Activated CD8-positive, alpha-beta memory T cell treated with anti-CD3 and anti-CD28 coated beads, Interleukin-2, amount 50 U/mL, for 48 hours (primary cell): Measurements from ENCODE around the gene ALK.

Experiments used
- DNase-seq: peaks from one replicate; pipeline ENCODE4 v3.0.0-alpha.2; 2020

The ALK gene

GRCh38 chr2:29632018-29632417 is 289.4 kb downstream of the ALK start:
- no peak for DNase-seq

- no peak for DNase-seq
Observed at GRCh38 chr2:29629495-29629894, 291.9 kb downstream of the ALK start.

DNA sequence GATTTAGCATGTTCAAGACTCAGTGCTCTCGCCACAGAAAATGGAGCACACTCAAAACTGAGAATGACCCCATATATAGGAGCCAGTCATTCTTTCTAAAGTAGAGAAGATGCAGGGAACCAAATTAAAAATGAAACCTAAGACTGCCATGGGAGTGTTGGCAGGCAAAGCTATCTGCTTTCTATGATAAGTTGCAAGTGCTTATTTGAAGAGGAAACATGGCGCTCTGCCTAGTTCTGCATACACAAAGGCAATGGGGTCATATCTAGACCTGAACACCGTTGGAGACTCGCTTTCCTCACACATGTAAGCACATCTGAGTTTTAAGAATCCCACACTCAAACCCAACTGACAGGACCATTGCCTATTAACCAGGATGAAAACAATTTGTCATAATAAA is 292.5 kb downstream of the ALK start:
- no peak for DNase-seq

DNA sequence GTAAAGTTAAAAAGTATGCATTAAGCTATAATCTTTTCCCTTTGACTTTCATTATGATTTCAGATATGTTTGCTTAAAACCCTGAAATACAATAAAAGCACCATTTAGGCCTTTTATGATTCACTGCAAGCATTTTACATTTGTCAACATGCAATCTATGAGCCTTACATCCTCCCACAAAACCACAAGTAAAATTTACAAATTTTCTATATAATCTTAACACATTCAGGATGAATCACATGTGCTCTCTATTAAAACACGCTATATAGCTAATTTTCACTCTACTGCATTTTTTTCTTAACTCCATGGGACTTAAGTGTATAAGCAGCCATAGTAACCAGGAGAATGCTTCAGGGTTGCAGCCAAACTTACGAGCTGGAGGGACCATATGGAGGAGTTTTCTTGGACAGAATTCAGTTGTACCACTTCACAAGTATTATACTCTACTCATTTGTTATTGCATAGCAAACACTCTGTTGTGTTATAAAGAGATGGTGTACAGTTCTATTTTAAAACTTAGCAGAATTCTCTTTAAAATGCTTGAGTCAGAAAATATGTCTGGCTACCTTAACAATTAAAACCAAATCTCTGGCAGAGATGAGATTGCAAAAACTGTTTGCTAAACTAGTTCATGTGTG is 293.2 kb downstream of the ALK start:
- no peak for DNase-seq

DNA sequence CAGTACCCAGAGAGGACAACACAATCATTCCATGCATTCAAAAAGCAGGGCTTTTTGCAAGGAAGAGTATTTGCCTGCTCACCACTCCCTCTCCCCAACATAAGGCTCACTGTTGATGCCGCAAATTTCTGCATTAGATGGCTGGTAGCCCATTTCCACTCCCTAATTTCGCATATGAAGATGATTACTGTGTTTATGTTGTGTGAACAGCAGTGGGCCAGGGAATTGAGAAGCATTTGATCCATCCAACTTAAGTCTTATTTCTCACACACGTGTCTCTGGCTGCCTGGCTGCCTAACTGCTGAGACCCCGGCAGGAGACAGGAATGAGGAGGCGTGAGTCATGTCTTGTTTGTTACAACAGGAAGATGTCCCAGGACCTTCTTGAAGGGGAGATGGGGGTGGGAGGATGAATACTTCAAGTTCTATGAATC is 294.1 kb downstream of the ALK start:
- no peak for DNase-seq

DNA sequence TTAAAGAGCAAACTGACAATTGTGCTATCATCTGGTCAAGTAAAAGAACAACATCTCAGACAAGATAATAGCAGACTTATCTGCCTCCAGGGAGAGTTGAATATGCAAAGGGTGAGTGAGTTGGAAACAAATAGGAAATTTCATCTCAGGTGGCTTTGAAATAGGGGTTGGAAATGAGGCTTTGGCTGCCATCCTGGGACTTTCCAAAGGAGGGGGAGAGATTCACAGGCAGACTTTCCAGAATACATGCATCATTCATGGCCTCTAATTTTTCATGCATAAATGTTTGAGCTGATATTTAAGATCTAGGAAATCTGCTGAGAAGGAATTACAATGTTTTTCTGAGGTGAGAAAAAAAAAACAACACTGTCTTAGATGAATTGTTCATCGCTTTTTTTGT is 300.5 kb downstream of the ALK start:
- DNase-seq = no peak

- DNase-seq = no peak
Observed at GRCh38 chr2:29619689-29620088, 301.7 kb downstream of the ALK start.

- no peak for DNase-seq
Observed at GRCh38 chr2:29618024-29618423, 303.4 kb downstream of the ALK start.

- DNase-seq = no peak
Observed at GRCh38 chr2:29617351-29617750, 304.0 kb downstream of the ALK start.

DNA sequence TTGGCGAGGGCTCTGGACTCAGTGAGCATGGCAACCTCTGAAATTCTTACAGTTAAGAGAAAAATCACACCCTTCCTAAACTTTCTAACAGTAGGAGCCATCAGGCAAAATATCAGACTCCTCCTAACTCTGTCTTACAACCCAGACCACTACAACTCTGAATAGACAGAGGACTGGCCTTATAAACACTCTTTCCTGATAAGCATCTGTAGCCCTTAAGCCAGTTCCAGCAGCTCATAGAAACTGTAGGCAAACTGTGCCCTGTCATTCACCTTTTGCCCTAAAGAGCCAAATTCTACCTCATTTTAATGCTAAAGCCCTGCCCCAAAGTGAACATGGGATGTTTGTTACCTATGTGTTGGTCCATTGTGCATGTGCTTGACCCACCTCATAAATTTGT is 304.8 kb downstream of the ALK start:
- no peak for DNase-seq

DNA sequence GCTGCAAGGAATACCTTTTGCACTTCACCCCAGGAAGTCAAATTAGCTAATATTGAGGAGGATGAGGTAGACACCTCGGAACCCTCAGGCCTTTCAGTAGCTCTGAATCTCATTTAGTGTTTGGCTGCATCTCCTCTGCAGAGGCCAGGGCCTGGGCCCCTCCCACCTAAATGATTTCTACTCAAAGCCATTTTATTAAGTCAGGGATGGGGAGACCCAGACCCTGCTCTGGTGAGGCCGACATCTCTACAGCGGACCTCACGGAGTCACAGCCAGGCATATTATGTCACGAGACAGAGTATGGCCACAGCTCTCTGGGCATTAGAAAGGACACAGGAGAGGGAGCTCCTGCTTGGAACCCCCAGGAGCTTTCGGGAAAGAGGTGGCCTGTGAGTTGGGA is 305.5 kb downstream of the ALK start:
- DNase-seq = no peak

DNA sequence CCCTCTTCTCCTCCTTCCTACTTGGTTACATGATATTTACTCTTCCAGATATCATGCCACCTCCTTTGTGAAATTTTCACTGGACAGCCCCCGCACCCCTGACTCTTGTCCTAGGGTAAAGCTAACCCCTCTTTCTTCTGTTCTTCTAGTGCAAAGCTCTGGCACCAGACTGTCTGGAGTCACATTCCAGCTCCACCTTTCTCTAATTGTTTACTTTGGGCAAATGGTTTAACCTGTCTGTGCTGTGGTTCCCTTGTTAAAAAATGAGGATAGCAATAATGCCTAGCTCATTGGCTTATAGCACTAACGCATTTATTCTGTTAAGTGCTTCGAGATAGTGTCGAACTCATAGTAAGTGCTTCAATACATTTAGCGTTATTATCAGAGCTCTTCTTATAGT is 306.2 kb downstream of the ALK start:
- no peak for DNase-seq

DNA sequence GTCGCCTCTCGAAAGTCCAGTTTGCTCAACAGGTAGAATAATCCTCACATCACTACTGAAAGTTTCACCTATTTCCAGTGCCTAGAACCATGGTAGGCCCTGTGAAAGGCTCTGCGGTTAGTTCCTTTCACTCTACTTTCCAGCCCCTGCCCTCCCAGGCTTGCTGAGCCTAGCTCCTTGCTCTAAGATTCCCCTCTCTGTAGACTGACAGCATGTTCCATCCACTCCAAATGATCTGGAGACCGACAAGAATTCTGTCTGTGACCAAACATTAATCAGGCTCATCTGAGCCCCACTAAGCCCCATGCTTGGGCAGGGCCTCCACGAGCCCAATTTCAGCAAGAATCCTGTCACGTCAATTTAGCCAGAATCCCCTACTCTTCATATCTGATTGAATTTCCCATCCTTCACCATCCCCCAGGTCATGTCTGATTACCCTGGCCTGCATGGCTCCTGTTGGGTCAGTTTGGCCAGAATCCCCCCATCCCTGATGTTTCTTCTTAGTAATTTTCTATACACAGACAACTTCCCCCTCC is 307.0 kb downstream of the ALK start:
- DNase-seq = no peak

- no peak for DNase-seq
Observed at GRCh38 chr2:29613792-29614266, 307.6 kb downstream of the ALK start.

DNA sequence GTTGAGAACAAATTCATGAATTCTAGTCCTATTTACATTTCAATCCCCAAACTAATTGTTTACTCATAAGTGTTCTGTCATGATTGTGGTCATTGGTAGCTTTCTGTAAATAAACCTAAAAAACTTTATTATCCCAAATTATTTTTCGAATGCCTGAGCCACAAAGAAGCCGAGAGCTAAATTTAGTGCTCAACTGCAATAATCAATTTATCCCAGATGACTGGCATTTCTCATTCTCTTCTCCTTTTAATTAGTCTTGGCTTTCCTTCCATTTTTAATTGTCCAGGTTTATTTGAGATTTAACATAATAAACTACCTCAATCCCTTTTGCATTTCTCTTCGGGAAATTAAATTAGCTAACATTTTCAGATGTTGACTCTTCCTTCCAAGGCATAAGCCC is 308.3 kb downstream of the ALK start:
- DNase-seq = no peak

DNA sequence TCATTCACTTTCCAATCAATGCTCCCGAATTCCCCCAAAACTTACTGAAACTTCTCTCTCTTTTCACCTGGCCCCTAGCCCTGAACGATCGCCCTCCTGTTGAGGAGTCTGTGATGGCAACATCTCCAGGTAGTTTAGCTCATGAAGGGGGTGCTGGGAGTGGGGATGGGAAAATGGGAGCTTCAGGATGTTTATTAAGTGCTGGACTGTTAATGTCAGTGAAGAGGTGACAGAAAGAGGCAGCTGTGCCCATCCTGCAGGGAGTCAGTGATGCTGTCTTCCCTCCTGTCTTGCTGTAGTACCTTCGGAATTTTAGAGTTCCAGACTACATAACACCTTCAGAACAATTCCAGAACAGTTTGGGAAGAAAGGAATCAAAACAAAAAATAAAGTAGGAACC is 308.8 kb downstream of the ALK start:
- DNase-seq = no peak

GRCh38 chr2:29611850-29612249 is 309.5 kb downstream of the ALK start:
- DNase-seq = no peak

DNA sequence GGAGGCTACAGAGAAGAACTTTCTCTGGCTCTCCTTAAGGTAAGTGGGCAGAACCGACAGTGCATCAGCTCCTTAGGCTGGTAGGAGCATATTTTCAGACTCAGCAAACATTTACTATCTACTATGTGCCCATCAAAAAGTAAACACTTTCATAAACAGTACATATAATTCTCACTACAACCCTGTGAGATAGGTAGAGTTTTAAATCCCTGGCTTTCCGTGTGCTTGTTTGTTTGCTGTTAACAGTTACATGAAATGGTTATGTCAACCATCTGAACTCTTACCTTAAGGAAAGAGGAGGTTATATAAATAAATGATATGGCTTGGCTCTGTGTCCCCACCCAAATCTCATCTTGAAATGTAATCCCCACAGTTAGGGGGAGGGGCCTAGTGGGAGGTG is 310.1 kb downstream of the ALK start:
- DNase-seq = no peak

GRCh38 chr2:29610569-29610968 is 310.8 kb downstream of the ALK start:
- DNase-seq = no peak

DNA sequence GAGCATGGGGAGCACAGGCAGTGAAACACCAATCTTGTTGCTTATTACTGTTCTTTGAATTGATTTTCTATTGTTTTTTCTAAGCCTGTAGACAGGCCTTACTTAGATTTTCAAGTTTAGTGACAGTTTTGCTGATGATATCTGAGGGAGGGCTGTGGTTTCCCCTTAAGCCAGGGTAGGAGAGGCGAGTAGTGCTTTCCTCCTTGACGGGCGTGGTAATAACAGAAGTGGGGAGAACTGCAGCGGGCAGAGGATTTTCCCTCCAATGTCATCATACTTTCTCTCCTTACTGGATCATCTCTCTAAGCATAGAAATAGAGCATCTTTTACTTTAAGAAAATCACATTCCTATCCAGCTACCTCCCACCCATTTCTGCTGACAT is 314.4 kb downstream of the ALK start:
- DNase-seq = no peak

GRCh38 chr2:29606104-29607037 is 315.0 kb downstream of the ALK start:
- no peak for DNase-seq

DNA sequence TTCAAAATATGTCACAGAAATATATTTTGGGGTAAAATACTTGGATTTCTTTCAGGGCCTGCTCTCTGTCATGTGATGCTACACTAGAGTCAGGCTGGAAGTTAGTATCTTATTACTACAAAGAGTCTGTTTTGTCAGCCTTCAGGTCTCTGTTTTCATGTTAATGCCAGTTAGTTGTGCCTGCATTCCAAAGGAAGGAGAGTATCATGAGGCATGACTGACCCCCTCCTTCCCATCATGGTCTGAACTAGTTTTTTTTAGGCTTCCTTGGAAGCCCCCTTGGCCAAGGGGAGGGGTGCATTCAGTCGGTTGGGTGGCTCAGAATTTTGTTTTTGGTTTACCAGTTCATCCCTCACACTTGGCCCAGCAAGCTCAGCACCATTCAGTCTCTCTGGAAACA is 318.0 kb downstream of the ALK start:
- no peak for DNase-seq

- DNase-seq = no peak
Observed at GRCh38 chr2:29601872-29602271, 319.5 kb downstream of the ALK start.

GRCh38 chr2:29601321-29601720 is 320.1 kb downstream of the ALK start:
- DNase-seq = no peak
